Astrocyte of the spinal cord (primary cell): ENCODE data around the gene ARHGAP5.

Source experiments
- DNase-seq: peaks from one replicate; pipeline ENCODE4 v3.0.0; 2011; ENCODE audit warnings: low read depth, low spot score
- H3K4me3 ChIP-seq: 2 replicates; pipeline ENCODE4 v1.5.1; 2011; ENCODE audit warnings: low read depth, mild to moderate bottlenecking, low read length, moderate library complexity
- CTCF ChIP-seq: IDR thresholded peaks from 2 replicates; pipeline ENCODE4 v1.5.1; 2012; ENCODE audit warnings: low read depth, mild to moderate bottlenecking, low read length, inconsistent platforms
- in situ Hi-C: cut with HindIII; loops from 2 replicates; pipeline ENCODE4 v1.10.0; 2017; ENCODE audit warnings: low sequenced_read_pairs

The ARHGAP5 gene

GRCh38 chr14:32043624-32044023 is 33.5 kb upstream of the ARHGAP5 start:
- no peak overlapping the region for H3K4me3 ChIP-seq
- DNase-seq, result no peak
- TF ChIP-seq CTCF, result no peak
- in situ Hi-C loops, result no loop called here

GRCh38 chr14:32044454-32044853 is 32.6 kb upstream of the ARHGAP5 start:
- H3K4me3 ChIP-seq, result no peak overlapping the region
- no peak for TF ChIP-seq CTCF
- in situ Hi-C loops, result no loop called here
- DNase-seq, result no peak

DNA sequence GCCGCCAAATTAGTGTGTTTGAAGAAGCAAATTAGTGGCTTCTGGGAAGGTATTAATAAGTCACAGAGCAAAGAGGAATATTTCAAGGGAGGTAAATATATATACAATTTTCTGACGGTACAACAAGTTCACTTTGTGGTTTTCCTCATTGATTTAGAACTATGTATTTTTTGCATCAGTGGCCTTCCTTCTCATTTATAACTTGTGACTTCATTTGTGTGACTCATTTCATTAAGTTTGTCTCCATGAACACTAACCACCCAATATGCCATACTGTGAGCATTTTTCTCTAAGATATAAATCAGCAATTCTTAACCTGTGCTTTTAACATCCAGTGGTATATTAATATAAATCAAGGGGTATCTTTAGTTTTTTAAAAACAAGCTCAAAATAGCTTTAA is 29.3 kb upstream of the ARHGAP5 start:
- DNase-seq, result peak; percentile 24
- in situ Hi-C loops, result no loop called here
- H3K4me3 ChIP-seq, result no peak overlapping the region
- no peak for TF ChIP-seq CTCF

- no peak for DNase-seq
- no peak overlapping the region for H3K4me3 ChIP-seq
- in situ Hi-C loops, result no loop called here
- no peak for TF ChIP-seq CTCF
Observed at GRCh38 chr14:32049361-32050088, 27.6 kb upstream of the ARHGAP5 start.

GRCh38 chr14:32050878-32051277 is 26.2 kb upstream of the ARHGAP5 start:
- in situ Hi-C loops, result no loop called here
- TF ChIP-seq CTCF, result no peak
- no peak overlapping the region for H3K4me3 ChIP-seq
- no peak for DNase-seq

GRCh38 chr14:32054536-32054935 is 22.6 kb upstream of the ARHGAP5 start:
- no peak for TF ChIP-seq CTCF
- no peak for DNase-seq
- in situ Hi-C loops, result no loop called here
- H3K4me3 ChIP-seq, result no peak overlapping the region
